Measurements from ENCODE around the gene ZP1.

DNA sequence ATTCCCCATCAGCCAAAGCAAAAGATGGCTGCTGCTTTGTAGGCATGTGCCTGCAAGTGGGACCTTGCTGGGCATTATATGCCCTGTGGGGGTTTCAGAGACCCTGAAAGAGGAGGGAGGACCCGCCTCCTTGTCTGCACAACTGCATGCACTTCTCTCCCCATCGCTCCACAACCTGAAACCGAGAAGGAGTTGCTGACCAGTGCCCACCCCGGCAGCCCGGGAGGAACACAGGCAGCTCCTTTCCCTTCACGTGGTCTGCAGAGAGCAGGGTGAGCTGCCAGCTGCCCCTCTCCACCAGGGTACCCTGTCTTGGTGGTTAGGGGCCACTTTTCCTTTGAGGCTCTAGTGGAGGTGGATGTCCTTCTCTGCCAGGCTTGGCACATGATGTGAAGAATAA is 55.6 kb downstream of the ZP1 start:
- TF ChIP-seq, protein P1, sequence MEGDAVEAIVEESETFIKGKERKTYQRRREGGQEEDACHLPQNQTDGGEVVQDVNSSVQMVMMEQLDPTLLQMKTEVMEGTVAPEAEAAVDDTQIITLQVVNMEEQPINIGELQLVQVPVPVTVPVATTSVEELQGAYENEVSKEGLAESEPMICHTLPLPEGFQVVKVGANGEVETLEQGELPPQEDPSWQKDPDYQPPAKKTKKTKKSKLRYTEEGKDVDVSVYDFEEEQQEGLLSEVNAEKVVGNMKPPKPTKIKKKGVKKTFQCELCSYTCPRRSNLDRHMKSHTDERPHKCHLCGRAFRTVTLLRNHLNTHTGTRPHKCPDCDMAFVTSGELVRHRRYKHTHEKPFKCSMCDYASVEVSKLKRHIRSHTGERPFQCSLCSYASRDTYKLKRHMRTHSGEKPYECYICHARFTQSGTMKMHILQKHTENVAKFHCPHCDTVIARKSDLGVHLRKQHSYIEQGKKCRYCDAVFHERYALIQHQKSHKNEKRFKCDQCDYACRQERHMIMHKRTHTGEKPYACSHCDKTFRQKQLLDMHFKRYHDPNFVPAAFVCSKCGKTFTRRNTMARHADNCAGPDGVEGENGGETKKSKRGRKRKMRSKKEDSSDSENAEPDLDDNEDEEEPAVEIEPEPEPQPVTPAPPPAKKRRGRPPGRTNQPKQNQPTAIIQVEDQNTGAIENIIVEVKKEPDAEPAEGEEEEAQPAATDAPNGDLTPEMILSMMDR (IDR thresholded peaks at IDR 0.05) = no peak
- no peak for TF ChIP-seq POLR2A (IDR thresholded peaks at IDR 0.05)

Measured in upper lobe of left lung (tissue), 4 donors.